ENCODE data around the gene GTF2IRD1.
"Not testable (repeated sequence)": the region's sequence is repeated elsewhere in the genome, so short reads cannot be mapped to it uniquely, and the experiment has no call there.

Gene GTF2IRD1

DNA sequence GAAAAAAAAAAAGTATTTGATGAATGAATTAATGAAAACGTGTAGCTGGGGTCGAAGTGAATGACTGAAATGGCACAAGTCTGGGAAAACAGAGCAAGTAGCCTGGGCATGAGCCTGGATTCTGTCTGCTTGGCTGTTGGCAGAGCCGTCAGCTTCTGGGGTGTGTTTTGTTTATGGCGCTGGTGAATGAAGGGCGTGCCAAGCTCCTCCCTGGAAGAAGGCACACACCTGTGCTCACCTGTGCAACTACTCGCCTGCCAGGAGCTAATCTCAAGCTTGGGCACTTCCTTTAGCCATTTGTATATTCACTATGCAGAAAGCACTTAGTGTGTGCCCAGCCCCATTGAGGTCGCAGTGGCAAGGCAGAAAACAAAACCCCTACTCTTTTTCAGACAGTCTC, 74.1 kb downstream of the GTF2IRD1 start:
- peak; percentile 69 for DNase-seq (ENCODE audit: low read depth)
- H3K4me3 ChIP-seq (ENCODE audit: low read length): no peak overlapping the region
- no peak for TF ChIP-seq CTCF (IDR thresholded peaks at IDR 0.05; ENCODE audit: insufficient read depth, low read depth, low read length, missing control alignments)

GRCh38 chr7:74528773-74529172, 75.1 kb downstream of the GTF2IRD1 start:
- not testable (repeated sequence) for DNase-seq (ENCODE audit: low read depth); H3K4me3 ChIP-seq (ENCODE audit: low read length)

DNA sequence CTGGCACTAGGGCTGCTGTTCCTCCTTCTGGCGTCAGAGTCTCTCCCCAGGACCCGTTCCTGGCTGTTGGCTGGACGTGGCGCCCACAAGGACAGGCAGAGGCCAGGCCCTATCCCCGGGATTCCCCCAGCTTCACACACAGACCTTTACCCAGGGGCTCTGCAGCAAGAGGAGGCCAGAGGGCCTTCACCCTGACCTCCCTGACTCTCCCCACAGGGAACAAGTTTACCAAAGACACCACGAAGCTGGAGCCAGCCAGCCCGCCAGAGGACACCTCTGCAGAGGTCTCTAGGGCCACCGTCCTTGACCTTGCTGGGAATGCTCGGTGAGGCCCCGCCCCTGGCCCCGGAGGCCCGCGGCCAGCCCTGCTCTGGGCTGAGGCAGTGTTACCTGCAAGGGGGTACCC, 82.2 kb downstream of the GTF2IRD1 start:
- no peak for DNase-seq (ENCODE audit: low read depth)
- no peak for TF ChIP-seq CTCF (IDR thresholded peaks at IDR 0.05; ENCODE audit: insufficient read depth, low read depth, low read length, missing control alignments)
- no peak overlapping the region for H3K4me3 ChIP-seq (ENCODE audit: low read length)

- not testable (repeated sequence) for DNase-seq (ENCODE audit: low read depth); H3K4me3 ChIP-seq (ENCODE audit: low read length)
These were observed 88.2 kb downstream of the GTF2IRD1 start for GRCh38 chr7:74541937-74542336.

- TF ChIP-seq CTCF (IDR thresholded peaks at IDR 0.05; ENCODE audit: insufficient read depth, low read depth, low read length, missing control alignments): no peak
- DNase-seq (ENCODE audit: low read depth): peak; percentile 92
- H3K4me3 ChIP-seq (ENCODE audit: low read length): no peak overlapping the region
These were observed 88.9 kb downstream of the GTF2IRD1 start for GRCh38 chr7:74542558-74543117.

DNA sequence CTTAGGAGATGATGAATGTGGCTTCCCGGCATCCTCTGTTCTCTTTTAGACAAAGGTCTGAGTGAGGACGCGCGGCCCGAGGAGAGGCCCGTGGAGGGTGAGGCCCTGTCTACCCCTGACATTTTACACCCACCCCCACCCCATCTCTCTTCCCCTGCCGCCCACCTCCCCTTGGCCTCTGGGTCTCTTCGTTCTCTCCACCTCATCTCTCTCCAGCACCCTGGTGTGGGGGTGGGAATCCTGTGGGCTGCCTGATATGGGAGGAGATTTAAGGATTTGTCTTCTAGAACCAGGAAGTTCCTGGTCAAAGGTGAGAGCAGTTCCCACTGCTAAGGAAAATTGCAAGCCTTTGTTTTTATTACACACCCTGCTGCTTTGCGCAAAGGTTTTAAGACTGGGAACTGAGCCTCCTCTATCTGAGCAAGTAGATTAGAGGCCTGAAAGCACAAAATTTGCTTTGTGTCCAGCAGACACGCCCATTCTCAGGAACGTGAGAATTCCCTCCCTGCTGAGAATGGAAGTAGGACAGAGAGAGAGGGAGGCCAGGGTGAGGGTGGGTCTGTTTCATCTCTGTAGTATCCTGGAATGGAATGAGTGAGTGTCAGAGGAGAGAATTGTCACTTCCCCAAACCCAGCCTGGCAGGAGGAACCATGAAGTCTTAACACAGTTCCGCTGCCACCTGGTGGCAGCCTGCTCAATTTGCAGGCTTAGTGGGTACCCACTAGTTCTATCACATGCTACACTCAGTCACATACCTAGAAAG, 91.2 kb downstream of the GTF2IRD1 start:
- H3K4me3 ChIP-seq (ENCODE audit: low read length): no peak overlapping the region
- peak; percentile 61 for TF ChIP-seq CTCF (IDR thresholded peaks at IDR 0.05; ENCODE audit: insufficient read depth, low read depth, low read length, missing control alignments)
- DNase-seq (ENCODE audit: low read depth): peak; percentile 46

- H3K4me3 ChIP-seq (ENCODE audit: low read length): no peak overlapping the region
- no peak for TF ChIP-seq CTCF (IDR thresholded peaks at IDR 0.05; ENCODE audit: insufficient read depth, low read depth, low read length, missing control alignments)
- no peak for DNase-seq (ENCODE audit: low read depth)
These were observed 92.2 kb downstream of the GTF2IRD1 start for GRCh38 chr7:74545921-74546320.

DNA sequence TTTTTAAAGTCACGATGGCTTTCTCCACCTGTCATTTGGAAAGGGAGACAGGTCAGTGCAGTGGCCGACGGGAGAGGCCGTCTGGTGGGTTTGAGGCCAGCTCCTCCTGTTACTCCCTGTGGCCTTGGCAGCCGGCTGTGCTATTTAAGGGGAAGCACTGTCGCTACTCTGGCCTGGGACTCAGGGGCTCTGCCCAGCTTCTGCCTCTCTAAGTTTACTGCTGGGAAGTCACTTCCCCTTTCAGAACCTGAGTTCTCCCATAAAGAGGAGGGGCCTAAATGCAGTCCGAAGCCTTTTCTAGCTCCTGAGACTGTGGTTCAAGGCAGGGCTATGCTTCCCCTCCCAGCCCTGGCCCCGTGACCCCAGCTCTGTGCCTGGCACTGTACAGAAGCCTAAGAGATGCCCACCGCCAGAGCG, 99.9 kb downstream of the GTF2IRD1 start:
- DNase-seq (ENCODE audit: low read depth): not testable (repeated sequence)

More for the DNA sequence above, 99.9 kb downstream of the GTF2IRD1 start:
- H3K4me3 ChIP-seq (ENCODE audit: low read length): not testable (repeated sequence)

Data from epithelial cell of esophagus (primary cell).